H1 (cell line): ENCODE measurements around the gene SLC5A11. TPM values are rescaled to one million over a fixed set of nuclear protein-coding genes. Genes with fewer than 3 reads are reported as not detected.

Source experiments
- CTCF ChIA-PET: fragments of 300-600 bp; sonication (Branson Sonifier 250); formaldehyde crosslinking; loops from one replicate; lab custom pipeline; 2021; ENCODE audit not compliant: partially characterized antibody; lab: Charles Lee
- POLR2A ChIA-PET: fragments of 300-600 bp; sonication (Branson Sonifier 250); formaldehyde crosslinking; loops from one replicate; lab custom pipeline; 2021; ENCODE audit warnings: inconsistent platforms; ENCODE audit not compliant: partially characterized antibody; lab: Charles Lee
- DNase-seq, 2 experiments: peaks; one replicate each; pipeline versions ENCODE4 v3.0.0 to v3.0.0-alpha.2; 2010 to 2022; ENCODE audit warnings: low spot score in 2 of 2, low read depth in 1 of 2, mixed read lengths in 1 of 2
- FAIRE-seq: peaks from 2 replicates; lab custom pipeline; 2011; peaks lifted over from hg19 to GRCh38; lab: Jason Lieb, UNC
- H2AFZ ChIP-seq: 2 replicates; pipeline ENCODE4 v1.8.1; 2012; ENCODE audit warnings: low read length, inconsistent platforms
- H2AK5ac ChIP-seq: 2 replicates; pipeline ENCODE4 v1.6.1; 2013; ENCODE audit warnings: low read depth, low read length
- H2BK120ac ChIP-seq: replicated peaks from 2 replicates; pipeline ENCODE3; 2013; ENCODE audit warnings: low read depth, low read length, inconsistent platforms
- H2BK12ac ChIP-seq: 2 replicates; pipeline ENCODE4 v1.6.1; 2013; ENCODE audit warnings: low read depth, low read length
- H2BK15ac ChIP-seq: 2 replicates; pipeline ENCODE4 v1.6.1; 2013; ENCODE audit warnings: low read length
- H2BK20ac ChIP-seq: 2 replicates; pipeline ENCODE4 v1.6.1; 2013; ENCODE audit warnings: low read length
- H2BK5ac ChIP-seq: 2 replicates; pipeline ENCODE4 v1.6.1; 2013; ENCODE audit warnings: low read depth, low read length
- H3K14ac ChIP-seq: 2 replicates; pipeline ENCODE4 v1.6.1; 2013; ENCODE audit warnings: inconsistent platforms; ENCODE audit not compliant: insufficient read length
- H3K18ac ChIP-seq: 2 replicates; pipeline ENCODE4 v1.6.1; 2013; ENCODE audit warnings: low read length; ENCODE audit errors: extremely low read depth
- H3K23ac ChIP-seq: 2 replicates; pipeline ENCODE4 v1.6.1; 2013; ENCODE audit warnings: inconsistent platforms; ENCODE audit not compliant: insufficient read length
- H3K23me2 ChIP-seq: 2 replicates; pipeline ENCODE4 v1.6.1; 2013; ENCODE audit warnings: low read depth, low read length
- H3K27ac ChIP-seq: 2 replicates; pipeline ENCODE4 v1.6.1; 2011; ENCODE audit warnings: low read depth, low read length, inconsistent platforms
- H3K27me3 ChIP-seq, 4 experiments: replicated peaks in 1 of 4; 1 replicate in 1 of 4; 2 replicates in 3 of 4; pipeline versions ENCODE4 v1.6.1 to v1.8.1; 2011 to 2013; ENCODE audit warnings: low read length in 3 of 4, mild to moderate bottlenecking in 3 of 4, inconsistent platforms in 2 of 4, mixed read lengths in 2 of 4, moderate library complexity in 1 of 4; ENCODE audit not compliant: control insufficient read depth in 3 of 4, insufficient read depth in 3 of 4; ENCODE audit errors: extremely low read depth in 1 of 4
- H3K36me3 ChIP-seq, 4 experiments: 2 replicates each; pipeline versions ENCODE4 v1.6.1 to v1.8.1; 2011 to 2013; ENCODE audit warnings: mild to moderate bottlenecking in 4 of 4, low read length in 3 of 4, moderate library complexity in 2 of 4, control low read depth in 1 of 4, inconsistent platforms in 1 of 4; ENCODE audit not compliant: insufficient read depth in 4 of 4, control insufficient read depth in 2 of 4
- H3K4ac ChIP-seq: replicated peaks from 2 replicates; pipeline ENCODE3; 2013; ENCODE audit warnings: low read length, low read depth, mixed read lengths, inconsistent platforms; ENCODE audit not compliant: insufficient read length
- H3K4me1 ChIP-seq, 4 experiments: replicated peaks in 1 of 4; 1 replicate in 1 of 4; 2 replicates in 3 of 4; pipeline versions ENCODE4 v1.6.1 to v1.8.1; 2011 to 2013; ENCODE audit warnings: low read length in 3 of 4, inconsistent platforms in 2 of 4, mixed read lengths in 1 of 4; ENCODE audit not compliant: insufficient read depth in 4 of 4, control insufficient read depth in 3 of 4
- H3K4me2 ChIP-seq, 2 experiments: 2 replicates each; pipeline versions ENCODE4 v1.6.1 to v1.8.1; 2011 to 2013; ENCODE audit warnings: low read depth in 2 of 2, low read length in 2 of 2, control low read depth in 1 of 2, inconsistent platforms in 1 of 2, mild to moderate bottlenecking in 1 of 2; ENCODE audit not compliant: insufficient read depth in 1 of 2
- H3K4me3 ChIP-seq, 4 experiments: fragments of 200-600, 300-600 bp in 1 of 4; sonication (generic), shearing (Covaris generic), sonication (Bioruptor Twin) in 1 of 4; 2 replicates each; pipeline versions ENCODE4 v1.5.1 to v1.8.1; 2011 to 2016; ENCODE audit warnings: low read length in 4 of 4, low read depth in 3 of 4, control low read depth in 2 of 4, inconsistent platforms in 2 of 4, mild to moderate bottlenecking in 2 of 4, mixed read lengths in 1 of 4, moderate library complexity in 1 of 4; ENCODE audit not compliant: insufficient read depth in 2 of 4; ENCODE audit errors: extremely low read depth in 1 of 4
- H3K56ac ChIP-seq: replicated peaks from 2 replicates; pipeline ENCODE3; 2013; ENCODE audit warnings: low read depth, mild to moderate bottlenecking, mixed read lengths, low read length, inconsistent platforms; ENCODE audit not compliant: insufficient read length
- H3K79me1 ChIP-seq: 2 replicates; pipeline ENCODE4 v1.6.1; 2013; ENCODE audit warnings: low read depth, low read length, control low read depth
- H3K79me2 ChIP-seq, 2 experiments: 2 replicates each; pipeline versions ENCODE4 v1.6.1 to v1.8.1; 2012 to 2013; ENCODE audit warnings: low read length in 2 of 2, mild to moderate bottlenecking in 2 of 2, inconsistent platforms in 1 of 2; ENCODE audit not compliant: insufficient read depth in 2 of 2, control insufficient read depth in 1 of 2
- H3K9ac ChIP-seq, 4 experiments: replicated peaks in 1 of 4; 1 replicate in 1 of 4; 2 replicates in 3 of 4; pipeline versions ENCODE4 v1.6.1 to v1.8.1; 2011 to 2013; ENCODE audit warnings: low read depth in 3 of 4, low read length in 3 of 4, control low read depth in 2 of 4, mild to moderate bottlenecking in 2 of 4, moderate library complexity in 2 of 4, inconsistent platforms in 1 of 4; ENCODE audit errors: extremely low read depth in 1 of 4
- H3K9me3 ChIP-seq, 2 experiments: 2 replicates each; pipeline versions ENCODE4 v1.6.1 to v1.8.1; 2012 to 2013; ENCODE audit warnings: mild to moderate bottlenecking in 2 of 2, moderate library complexity in 2 of 2, control low read depth in 1 of 2, inconsistent platforms in 1 of 2, low read depth in 1 of 2, low read length in 1 of 2, mixed read lengths in 1 of 2; ENCODE audit not compliant: insufficient read depth in 2 of 2
- H4K20me1 ChIP-seq, 2 experiments: replicated peaks in 1 of 2; 2 replicates each; pipeline versions ENCODE3 to v1.8.1; 2011 to 2013; ENCODE audit warnings: inconsistent platforms in 2 of 2, low read length in 2 of 2, mild to moderate bottlenecking in 1 of 2; ENCODE audit not compliant: insufficient read depth in 2 of 2, control insufficient read depth in 1 of 2
- H4K5ac ChIP-seq: 2 replicates; pipeline ENCODE4 v1.6.1; 2013; ENCODE audit warnings: low read length, low read depth, mixed read lengths, inconsistent platforms; ENCODE audit not compliant: insufficient read length
- H4K8ac ChIP-seq: 2 replicates; pipeline ENCODE4 v1.8.0; 2013; ENCODE audit warnings: mild to moderate bottlenecking, moderate library complexity, low read length, inconsistent platforms; ENCODE audit not compliant: insufficient read depth; ENCODE audit errors: extremely low read depth
- H4K91ac ChIP-seq: replicated peaks from 2 replicates; pipeline ENCODE3; 2013; ENCODE audit warnings: low read length, mixed read lengths, inconsistent platforms; ENCODE audit not compliant: insufficient read length
- BRCA1 ChIP-seq: IDR thresholded peaks from 2 replicates; pipeline ENCODE4 v1.6.1; 2012; ENCODE audit warnings: low read depth, low read length, improper control_type of control experiment
- CBX8 ChIP-seq: fragments of 300-800, 300-1000 bp; sonication (generic); IDR thresholded peaks from 2 replicates; pipeline ENCODE4 v1.7.1; 2016; ENCODE audit warnings: low read depth, low read length, borderline replicate concordance
- CEBPB ChIP-seq: IDR thresholded peaks from 2 replicates; pipeline ENCODE4 v1.6.1; 2012; ENCODE audit warnings: low read depth, low read length
- EGR1 ChIP-seq: IDR thresholded peaks from 2 replicates; pipeline ENCODE4 v1.6.1; 2011; ENCODE audit warnings: low read depth, low read length, borderline replicate concordance
- FOSL1 ChIP-seq: IDR thresholded peaks from 2 replicates; pipeline ENCODE4 v1.6.1; 2011; ENCODE audit warnings: mild to moderate bottlenecking, low read depth, low read length, moderate library complexity; ENCODE audit not compliant: insufficient read depth
- HDAC6 ChIP-seq: IDR thresholded peaks from one replicate; pipeline ENCODE4 v1.7.1; 2012; ENCODE audit warnings: low read depth, mild to moderate bottlenecking, inconsistent platforms, low read length, moderate library complexity
- JUND ChIP-seq: IDR thresholded peaks from 2 replicates; pipeline ENCODE4 v1.6.1; 2011; ENCODE audit warnings: mild to moderate bottlenecking, improper control_type of control experiment, low read length
- KDM4A ChIP-seq: IDR thresholded peaks from one replicate; pipeline ENCODE4 v1.7.1; 2012; ENCODE audit warnings: low read depth, mild to moderate bottlenecking, moderate library complexity, low read length, inconsistent platforms; ENCODE audit not compliant: severe bottlenecking
- KDM5A ChIP-seq: fragments of 200-600 bp; IDR thresholded peaks from 2 replicates; pipeline ENCODE4 v1.7.1; 2012; ENCODE audit warnings: mild to moderate bottlenecking, low read length, inconsistent platforms, mixed read lengths
- RAD21 ChIP-seq, 2 experiments: IDR thresholded peaks in 1 of 2; conservative IDR thresholded peaks in 1 of 2; 2 replicates each; pipeline ENCODE4 v1.6.1; 2011; ENCODE audit warnings: low read depth in 2 of 2, low read length in 2 of 2, improper control_type of control experiment in 1 of 2, inconsistent platforms in 1 of 2, mild to moderate bottlenecking in 1 of 2, moderate library complexity in 1 of 2
- SIN3A ChIP-seq, 2 experiments: IDR thresholded peaks in 1 of 2; conservative IDR thresholded peaks in 1 of 2; 2 replicates each; pipeline ENCODE4 v1.6.1; 2011 to 2012; ENCODE audit warnings: low read length in 2 of 2, improper control_type of control experiment in 1 of 2, low read depth in 1 of 2, mild to moderate bottlenecking in 1 of 2
- SIRT6 ChIP-seq: IDR thresholded peaks from one replicate; pipeline ENCODE4 v1.7.1; 2012; ENCODE audit warnings: low read length, inconsistent platforms
- SIX5 ChIP-seq: IDR thresholded peaks from 2 replicates; pipeline ENCODE4 v1.6.1; 2011; ENCODE audit warnings: mild to moderate bottlenecking, low read depth, low read length
- TAF1 ChIP-seq: IDR thresholded peaks from 2 replicates; pipeline ENCODE4 v1.6.1; 2011; ENCODE audit warnings: mild to moderate bottlenecking, low read depth, low read length
- TCF12 ChIP-seq: IDR thresholded peaks from 2 replicates; pipeline ENCODE4 v1.6.1; 2011; ENCODE audit warnings: low read depth, mild to moderate bottlenecking, low read length
- WGBS, 2 experiments: shearing (Covaris generic) in 1 of 2; methylation state at CpG; one replicate each; pipeline versions ENCODE4 v1.1.6 to v1.1.7; 2013 to 2015; ENCODE audit warnings: low lambda C conversion rate in 2 of 2, mixed read lengths in 2 of 2, inconsistent platforms in 1 of 2, low coverage in 1 of 2, missing lambda C conversion rate in 1 of 2; ENCODE audit not compliant: insufficient replicate concordance in 2 of 2, insufficient coverage in 1 of 2, insufficient read length in 1 of 2; ENCODE audit errors: extremely low coverage in 1 of 2, missing lambda C conversion rate in 1 of 2; 5-methylcytosine and 5-hydroxymethylcytosine counted together
- polyA plus RNA-seq, 7 experiments: library from polyadenylated mRNA; depleted of rRNA in 3 of 7; stranded (reverse) in 5 of 7; unstranded in 2 of 7; fragments of >200 nt in 5 of 7; fragments of 200-250 nt in 2 of 7; gene quantifications; 1 replicate in 5 of 7; 2 replicates in 1 of 7; 4 replicates in 1 of 7; pipeline versions ENCODE4 v1.2.1 to v1.2.3, GENCODE V29; 2011 to 2013; ENCODE audit warnings: missing spikeins in 2 of 7, mixed read lengths in 2 of 7
- total RNA-seq: library from RNA; stranded (reverse); fragmentation: NEBNext Ultra II Directional; extraction: Animal tissue kit (Norgen Biotek cat#: 25700); gene quantifications from 2 replicates; pipeline ENCODE4 v1.2.1, GENCODE V29; 2021

SLC5A11 gene
- total and polyA plus RNA-seq, 2 of the 8 experiments (the other 6 are each of a cell fraction or from before 2014, with no cell fraction given) = 0.26 to 0.59 TPM

DNA sequence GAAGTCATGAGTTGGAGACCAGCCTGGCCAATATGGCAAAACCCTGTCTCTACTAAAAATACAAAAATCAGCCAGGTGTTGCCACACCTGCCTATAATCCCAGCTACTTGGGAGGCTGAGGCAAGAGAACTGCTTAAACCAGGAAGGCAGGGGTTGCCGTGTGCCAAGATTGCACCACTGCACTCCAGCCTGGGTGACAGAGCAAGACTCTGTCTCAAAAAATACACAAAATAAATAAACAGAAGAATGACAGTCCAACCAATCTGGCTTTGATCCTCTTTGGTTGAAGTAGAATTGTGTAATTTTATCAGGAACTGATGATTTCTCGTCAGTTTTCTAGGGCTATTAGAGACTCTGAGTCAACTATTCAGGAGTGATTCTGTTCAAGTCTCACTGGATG lies 79.4 kb downstream of the SLC5A11 start:
- H3K9me3 ChIP-seq = no peaks in the 10 kb centered on the region
- H2BK20ac ChIP-seq = no peak overlapping the region
- CTCF ChIA-PET = interaction anchor here (0.6 to 2.4 kb wide), 5 partner anchors 8 to 43 kb away, joined by 3 to 13 read pairs (median 5); no protein-coding TSS in a partner anchor
- no peak overlapping the region for H2AK5ac ChIP-seq
- H3K9ac ChIP-seq = no peak overlapping the region
- H3K27ac ChIP-seq = no peak overlapping the region
- peaks cover 0 to 4% of the 10 kb centered on the region in 2 experiments for H4K20me1 ChIP-seq
- H3K4me2 ChIP-seq = no peak overlapping the region
- POLR2A ChIA-PET = interaction anchor here (0.6 kb wide), 1 partner anchor 23 kb away, joined by 6 read pairs; no protein-coding TSS in a partner anchor
- H4K91ac ChIP-seq = no peak overlapping the region
- no peak overlapping the region for H3K18ac ChIP-seq
- no peak overlapping the region for H2BK5ac ChIP-seq
- DNase-seq = no peak
- H3K23me2 ChIP-seq = no peaks in the 10 kb centered on the region
- no peaks in the 10 kb centered on the region for H3K27me3 ChIP-seq
- H2BK120ac ChIP-seq = no peak overlapping the region
- H3K79me1 ChIP-seq = no peaks in the 10 kb centered on the region
- peaks cover 0 to 3% (median 2%) of the 10 kb centered on the region in 4 experiments; a peak in 4 of 7 replicates for H3K4me1 ChIP-seq
- no peak overlapping the region for H3K4ac ChIP-seq
- H3K79me2 ChIP-seq = no peaks in the 10 kb centered on the region
- no peak overlapping the region for H2BK12ac ChIP-seq
- WGBS, 2 experiments = 95% methylated on average over 2 of the region's 2 CpGs; no CpG with 5 or more reads in 1 of the 2 experiments
- no peak for FAIRE-seq
- no peak overlapping the region for H3K23ac ChIP-seq
- H4K5ac ChIP-seq = no peak overlapping the region
- H2BK15ac ChIP-seq = no peak overlapping the region
- no peak overlapping the region for H3K56ac ChIP-seq
- no peak overlapping the region for H2AFZ ChIP-seq
- H3K4me3 ChIP-seq = no peak overlapping the region
- no peak overlapping the region for H4K8ac ChIP-seq
- no peak overlapping the region for H3K14ac ChIP-seq
- peaks cover 0 to 7% (median under 1%) of the 10 kb centered on the region in 4 experiments; a peak in 4 of 8 replicates for H3K36me3 ChIP-seq
- TF ChIP-seq HDAC6 = no peak
- TF ChIP-seq EGR1 = no peak
- TF ChIP-seq BRCA1 = no peak
- TF ChIP-seq TCF12 = no peak
- no peak for TF ChIP-seq RAD21 (IDR thresholded peaks at IDR 0.05 in 1 of 2, conservative IDR thresholded peaks at IDR 0.05 in 1 of 2; ENCODE audit: low read depth in 2 of 2, low read length in 2 of 2)
- TF ChIP-seq SIX5 = no peak
- no peak for TF ChIP-seq FOSL1
- no peak for TF ChIP-seq SIRT6
- TF ChIP-seq SIN3A (conservative IDR thresholded peaks at IDR 0.05 in 1 of 2, IDR thresholded peaks at IDR 0.05 in 1 of 2; ENCODE audit: low read depth in 1 of 2, low read length in 2 of 2) = no peak
- TF ChIP-seq CEBPB = no peak
- no peak for TF ChIP-seq CBX8
- TF ChIP-seq JUND = no peak
- TF ChIP-seq KDM4A = no peak
- no peak for TF ChIP-seq TAF1
- no peak for TF ChIP-seq KDM5A
